Right cardiac atrium (tissue), 5 donors: ENCODE results near the gene TMEM101. TPM values are rescaled to one million over a fixed set of nuclear protein-coding genes. Genes with fewer than 3 reads are reported as not detected.
"Not testable (repeated sequence)": the region's sequence is repeated elsewhere in the genome, so short reads cannot be mapped to it uniquely, and the experiment has no call there.

Experiments
- ATAC-seq, 2 donors: fragments of 200-7000 bp; cut with Tn5 transposase; one replicate each; pipeline versions ENCODE4 v1.8.0 to v1.9.1; 2020; ENCODE audit warnings: moderate library complexity in 2 of 2, mild to moderate bottlenecking in 1 of 2
- DNase-seq, 3 donors: peaks; one replicate each; pipeline ENCODE4 v3.0.0-alpha.2; 2020
- H3K27ac ChIP-seq: one replicate; pipeline ENCODE4 v1.5.1; 2013; ENCODE audit warnings: mild to moderate bottlenecking, low read length, control low read depth, moderate library complexity
- H3K27me3 ChIP-seq: one replicate; pipeline ENCODE4 v1.6.1; 2013; ENCODE audit not compliant: control insufficient read depth, insufficient read depth
- H3K4me1 ChIP-seq: one replicate; pipeline ENCODE4 v1.6.1; 2013; ENCODE audit warnings: low read length; ENCODE audit not compliant: control insufficient read depth, insufficient read depth
- H3K4me3 ChIP-seq: one replicate; pipeline ENCODE4 v1.5.1; 2013; ENCODE audit warnings: low read length, control low read depth
- H3K9me3 ChIP-seq: one replicate; pipeline ENCODE4 v1.6.1; 2013; ENCODE audit warnings: low read length; ENCODE audit not compliant: control insufficient read depth
- whole genome bisulfite sequencing: extraction: QIAGEN DNeasy Blood & Tissue Kit; methylation state at CpG from one replicate; pipeline ENCODE4 v1.1.7; 2013; 5-methylcytosine and 5-hydroxymethylcytosine counted together
- intact Hi-C, 4 donors: fragments of 100-400 bp; cut with DNase I; formaldehyde crosslinking; loops; one replicate each; pipeline versions ENCODE4 v1.11.0 to v1.14.0; 2022 to 2023
- polyA plus RNA-seq: library from polyadenylated mRNA; stranded (reverse); fragments of 200-250 nt; gene quantifications from one replicate; pipeline ENCODE4 v1.2.3, GENCODE V29; 2013
- total RNA-seq, 4 donors: library from RNA; stranded (reverse); fragmentation: NEBNext Ultra II Directional; extraction: Animal tissue kit (Norgen Biotek cat#: 25700); gene quantifications; one replicate each; pipeline ENCODE4 v1.2.1, GENCODE V29; 2021
- donor health status: healthy with polysubstance abuse.
- donor health status: DM: no; HTN: yes; CAD: no.
- donor health status: DM: no; HTN: no; CAD: no.
- donor health status: DM: no; HTN: yes; CAD: no; lungs with severe emphysema.
- donor health status: DM: yes; HTN: yes; CAD: no.

The TMEM101 gene
- total and polyA plus RNA-seq, 5 donors, result 13.7 to 21.1 (median 19.8) TPM

DNA sequence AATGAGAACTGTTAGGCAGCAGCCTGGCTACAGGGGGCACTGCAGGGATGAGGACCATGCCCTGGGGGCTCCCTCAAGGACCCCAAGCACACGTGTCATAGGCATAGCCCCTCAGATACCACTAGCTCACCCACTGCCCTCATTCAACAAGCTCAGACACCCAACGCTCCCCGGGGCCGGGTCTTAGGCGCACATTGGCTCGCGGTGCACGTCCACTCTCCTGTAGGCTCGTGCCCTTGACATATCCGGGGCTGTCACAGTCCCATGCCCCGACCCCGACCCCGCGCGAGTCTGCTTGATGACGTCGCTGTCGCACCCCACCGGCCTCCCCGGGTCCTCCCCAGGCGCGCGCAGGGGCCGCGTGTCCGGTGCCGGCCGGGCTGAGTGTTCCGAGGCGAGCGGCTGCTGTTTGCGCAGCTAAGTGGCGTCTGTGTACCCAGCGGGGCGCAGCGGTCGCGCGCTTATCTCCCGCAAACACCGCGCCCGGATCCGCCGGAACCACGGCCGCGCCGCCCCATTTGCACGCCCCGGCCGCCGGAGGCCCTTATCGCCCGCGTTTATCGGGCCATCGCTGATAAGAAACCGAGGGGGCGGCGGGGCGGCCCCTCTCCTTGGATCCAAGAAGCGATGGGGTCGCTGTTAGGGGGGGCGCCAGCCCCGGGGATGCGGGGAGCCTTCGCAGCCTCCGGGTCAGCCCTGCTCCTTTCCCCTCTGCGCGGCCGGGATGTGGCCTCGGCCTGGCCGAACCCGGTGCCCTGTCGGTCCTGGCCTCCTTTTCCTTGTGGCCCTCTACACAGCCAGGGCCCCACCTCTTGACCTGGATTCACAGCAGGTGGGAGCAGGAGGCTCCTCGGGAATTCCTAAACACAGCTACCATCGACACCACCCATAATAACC is 31.0 kb downstream of the TMEM101 start:
- H3K4me3 ChIP-seq, result peak overlapping the region; percentile 35
- peaks cover 3% of the 10 kb centered on the region for H3K4me1 ChIP-seq
- DNase-seq, result peak in 1 of 3 donors; percentile 62
- intact Hi-C loops, result no loop called here
- H3K27me3 ChIP-seq, result no peaks in the 10 kb centered on the region
- H3K27ac ChIP-seq, result no peak overlapping the region
- no peaks in the 10 kb centered on the region for H3K9me3 ChIP-seq
- 3% methylated on average over 78 of the region's 78 CpGs for WGBS
- peak; percentile 75 to 81 for ATAC-seq

DNA sequence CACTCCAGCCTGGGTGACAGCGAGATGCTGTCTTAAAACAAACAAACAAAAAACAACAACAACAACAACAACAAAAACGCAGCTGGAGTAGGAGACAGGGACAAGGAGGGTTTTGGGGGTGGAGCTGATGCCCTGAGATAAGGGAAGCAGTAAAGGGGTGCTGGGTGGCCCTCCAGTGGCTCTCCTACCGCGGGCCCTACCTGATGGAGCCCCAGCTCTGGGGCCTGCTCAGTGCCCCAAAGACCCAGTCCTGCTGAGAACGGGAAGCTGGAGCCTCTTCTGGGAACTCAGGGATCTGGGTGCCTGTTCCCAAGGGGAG is 31.6 kb downstream of the TMEM101 start:
- Histone ChIP-seq H3K4me3 (no peak overlapping the region), H3K9me3 (no peaks in the 10 kb centered on the region), H3K4me1 (peaks cover 3% of the 10 kb centered on the region), H3K27ac (no peak overlapping the region), H3K27me3 (no peaks in the 10 kb centered on the region)
- no peak for ATAC-seq
- 30% methylated on average over 5 of the region's 5 CpGs for WGBS
- DNase-seq, result no peak
- intact Hi-C loops, result no loop called here

DNA sequence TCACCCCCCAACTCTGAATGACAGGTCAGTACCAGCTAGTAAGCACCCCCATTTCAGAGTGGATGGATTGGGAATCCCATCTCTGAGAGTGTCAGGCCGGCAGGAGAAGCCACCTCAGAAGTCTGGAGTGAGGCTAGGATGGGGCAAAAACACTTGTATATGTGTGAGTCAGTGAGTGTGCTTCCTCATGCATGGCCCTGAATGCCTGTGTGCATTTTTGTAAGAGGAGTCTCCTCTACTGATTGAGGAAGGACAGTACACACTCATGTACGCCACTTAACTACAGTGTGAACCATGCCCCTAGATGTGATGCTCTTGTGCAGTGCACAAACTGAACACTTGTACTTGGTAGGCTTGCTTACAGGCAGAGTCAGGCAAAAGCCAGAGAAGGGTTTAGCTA is 32.6 kb downstream of the TMEM101 start:
- intact Hi-C loops, result no loop called here
- ATAC-seq (no peak), DNase-seq (no peak)
- Histone ChIP-seq H3K27ac (no peak overlapping the region), H3K4me3 (no peak overlapping the region), H3K27me3 (no peaks in the 10 kb centered on the region), H3K9me3 (no peaks in the 10 kb centered on the region), H3K4me1 (peaks cover 3% of the 10 kb centered on the region)
- 77% methylated on average over 2 of the region's 2 CpGs for WGBS

DNA sequence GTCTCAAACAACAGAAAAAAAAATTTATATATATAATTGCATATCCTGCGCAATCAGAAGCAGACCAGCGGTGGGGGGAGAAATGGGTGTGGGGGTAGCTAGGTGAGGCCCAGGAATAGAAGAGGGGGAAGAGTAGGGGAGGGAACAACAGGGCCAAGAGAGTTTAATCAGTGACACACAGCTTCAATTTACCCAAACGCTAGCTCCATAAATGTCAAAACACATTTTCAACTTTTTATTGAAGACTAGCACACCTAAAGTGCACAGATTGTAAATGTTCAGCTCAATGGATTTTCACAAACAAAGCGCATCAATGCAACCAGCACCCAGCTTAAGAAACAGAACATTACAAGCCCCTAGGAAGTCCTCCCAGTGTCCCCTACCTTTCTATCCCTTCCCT is 35.1 kb downstream of the TMEM101 start:
- ATAC-seq, result no peak
- H3K4me3 ChIP-seq, result no peak overlapping the region
- intact Hi-C loops, result no loop called here
- WGBS, result 87% methylated on average over 4 of the region's 4 CpGs
- H3K27me3 ChIP-seq, result no peaks in the 10 kb centered on the region
- no peak overlapping the region for H3K27ac ChIP-seq
- H3K9me3 ChIP-seq, result no peaks in the 10 kb centered on the region
- DNase-seq, result no peak
- no peaks in the 10 kb centered on the region for H3K4me1 ChIP-seq

DNA sequence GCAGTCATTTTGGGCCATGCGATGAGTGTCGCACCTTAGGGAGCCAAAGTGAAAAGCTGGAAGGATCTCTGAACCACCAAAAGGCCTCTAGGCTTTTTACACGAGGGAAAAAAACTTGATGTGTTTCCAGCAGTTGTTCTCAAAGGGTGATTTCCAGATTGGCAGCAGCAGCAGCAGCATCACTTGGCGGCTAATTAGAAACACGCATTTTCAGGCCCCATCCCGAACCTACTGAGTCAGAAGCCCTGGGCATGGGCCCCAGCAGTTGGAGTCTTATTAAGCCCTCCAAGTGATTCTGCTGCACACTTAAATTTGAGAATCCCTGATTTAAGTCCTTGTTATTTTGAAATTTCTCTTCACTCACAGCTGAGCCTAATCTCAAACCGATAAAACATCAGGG is 35.8 kb downstream of the TMEM101 start:
- intact Hi-C loops, result no loop called here
- no peak for DNase-seq
- WGBS, result 73% methylated on average over 7 of the region's 7 CpGs

DNA sequence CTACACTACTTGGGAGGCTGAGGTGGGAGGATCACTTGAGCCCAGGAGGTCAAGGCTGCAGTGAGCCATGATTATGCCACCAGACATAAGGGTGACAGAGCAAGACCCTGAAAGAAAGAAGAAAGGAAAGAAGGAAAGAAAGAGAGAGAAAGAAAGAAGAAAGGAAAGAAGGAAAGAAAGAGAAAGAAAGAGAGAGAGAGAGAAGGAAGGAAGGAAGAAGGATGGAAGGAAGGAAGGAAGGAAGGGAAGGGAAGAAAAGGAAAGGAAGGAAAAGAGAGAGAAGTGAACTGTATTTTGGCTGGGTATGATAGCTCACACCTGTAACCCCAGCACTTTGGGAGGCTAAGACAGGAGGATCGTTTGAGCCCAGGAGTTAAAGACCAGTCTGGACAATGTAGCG is 36.7 kb downstream of the TMEM101 start:
- intact Hi-C loops, result no loop called here
- WGBS, result 81% methylated on average over 2 of the region's 2 CpGs
- Histone ChIP-seq H3K4me3 (no peak overlapping the region), H3K27me3 (no peaks in the 10 kb centered on the region), H3K27ac (no peak overlapping the region), H3K9me3 (no peaks in the 10 kb centered on the region), H3K4me1 (no peaks in the 10 kb centered on the region)
- DNase-seq, result no peak
- no peak for ATAC-seq

More for the DNA sequence above, 35.8 kb downstream of the TMEM101 start:
- no peak for ATAC-seq
- H3K4me1 ChIP-seq, result no peaks in the 10 kb centered on the region
- H3K27me3 ChIP-seq, result no peaks in the 10 kb centered on the region
- H3K4me3 ChIP-seq, result no peak overlapping the region
- no peak overlapping the region for H3K27ac ChIP-seq
- H3K9me3 ChIP-seq, result no peaks in the 10 kb centered on the region

DNA sequence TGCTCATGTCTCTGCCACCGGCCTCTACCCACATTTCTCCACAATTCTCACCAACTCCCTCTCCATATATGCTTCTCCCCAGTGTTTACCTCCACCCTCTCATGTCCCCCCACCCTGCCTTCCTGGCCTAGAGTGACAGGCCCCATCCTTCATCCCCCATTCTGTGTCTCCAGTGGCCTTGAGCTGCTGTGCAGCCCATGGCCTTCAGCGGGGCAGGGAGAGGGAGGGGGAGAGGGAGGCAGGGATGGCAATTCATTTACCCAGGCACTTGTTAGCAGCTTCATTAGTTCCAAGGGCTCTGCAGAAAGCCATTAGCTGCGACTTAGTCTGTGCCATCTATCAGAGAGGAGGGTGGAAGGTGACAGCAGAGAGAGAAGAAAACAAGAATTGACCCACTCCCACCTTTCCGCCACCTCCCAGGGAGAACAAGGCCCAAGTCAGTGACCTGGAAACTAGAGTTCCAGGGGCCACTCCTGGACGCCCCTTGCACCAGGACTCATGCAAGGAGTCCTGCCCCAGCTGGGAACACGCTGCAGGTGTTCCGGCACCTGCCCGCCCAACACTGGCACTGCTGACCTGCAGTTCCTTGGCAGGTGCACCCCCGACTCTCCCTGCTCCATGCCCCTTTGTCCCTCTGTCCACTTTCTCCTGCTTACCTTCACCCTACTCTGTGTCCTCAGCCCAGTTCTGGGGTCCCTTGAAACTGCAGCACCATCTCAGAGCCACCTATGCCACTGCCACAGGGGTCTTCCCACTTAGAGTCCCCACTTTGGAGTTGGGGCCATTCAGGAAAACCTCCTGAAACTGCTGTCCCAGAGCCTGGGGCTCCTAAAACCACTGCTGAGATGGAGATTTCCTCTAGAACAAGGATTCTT is 37.6 kb downstream of the TMEM101 start:
- ATAC-seq (no peak), DNase-seq (no peak)
- WGBS, result 72% methylated on average over 9 of the region's 9 CpGs
- Histone ChIP-seq H3K27me3 (no peaks in the 10 kb centered on the region), H3K4me1 (no peaks in the 10 kb centered on the region), H3K4me3 (no peak overlapping the region), H3K27ac (no peak overlapping the region), H3K9me3 (no peaks in the 10 kb centered on the region)
- intact Hi-C loops, result no loop called here

DNA sequence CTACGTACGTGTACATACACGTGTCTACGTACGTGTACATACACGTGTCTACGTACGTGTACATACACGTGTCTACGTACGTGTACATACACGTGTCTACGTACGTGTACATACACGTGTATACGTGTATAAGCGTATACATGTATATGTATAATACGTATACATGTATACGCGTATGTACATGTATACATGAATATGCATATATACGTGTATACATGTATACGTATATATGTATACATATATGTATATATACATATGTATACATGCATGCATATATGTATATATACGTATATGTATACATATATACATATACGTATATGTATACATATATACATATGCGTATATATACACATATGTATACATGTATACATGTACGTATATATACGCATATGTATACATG is 38.9 kb downstream of the TMEM101 start:
- H3K4me1 ChIP-seq, result no peaks in the 10 kb centered on the region
- H3K27ac ChIP-seq, result no peak overlapping the region
- no peaks in the 10 kb centered on the region for H3K9me3 ChIP-seq
- no peaks in the 10 kb centered on the region for H3K27me3 ChIP-seq
- no peak for ATAC-seq
- no peak overlapping the region for H3K4me3 ChIP-seq
- intact Hi-C loops, result no loop called here
- DNase-seq, result no peak
- whole genome bisulfite sequencing, result 89% methylated on average over 22 of the region's 27 CpGs

DNA sequence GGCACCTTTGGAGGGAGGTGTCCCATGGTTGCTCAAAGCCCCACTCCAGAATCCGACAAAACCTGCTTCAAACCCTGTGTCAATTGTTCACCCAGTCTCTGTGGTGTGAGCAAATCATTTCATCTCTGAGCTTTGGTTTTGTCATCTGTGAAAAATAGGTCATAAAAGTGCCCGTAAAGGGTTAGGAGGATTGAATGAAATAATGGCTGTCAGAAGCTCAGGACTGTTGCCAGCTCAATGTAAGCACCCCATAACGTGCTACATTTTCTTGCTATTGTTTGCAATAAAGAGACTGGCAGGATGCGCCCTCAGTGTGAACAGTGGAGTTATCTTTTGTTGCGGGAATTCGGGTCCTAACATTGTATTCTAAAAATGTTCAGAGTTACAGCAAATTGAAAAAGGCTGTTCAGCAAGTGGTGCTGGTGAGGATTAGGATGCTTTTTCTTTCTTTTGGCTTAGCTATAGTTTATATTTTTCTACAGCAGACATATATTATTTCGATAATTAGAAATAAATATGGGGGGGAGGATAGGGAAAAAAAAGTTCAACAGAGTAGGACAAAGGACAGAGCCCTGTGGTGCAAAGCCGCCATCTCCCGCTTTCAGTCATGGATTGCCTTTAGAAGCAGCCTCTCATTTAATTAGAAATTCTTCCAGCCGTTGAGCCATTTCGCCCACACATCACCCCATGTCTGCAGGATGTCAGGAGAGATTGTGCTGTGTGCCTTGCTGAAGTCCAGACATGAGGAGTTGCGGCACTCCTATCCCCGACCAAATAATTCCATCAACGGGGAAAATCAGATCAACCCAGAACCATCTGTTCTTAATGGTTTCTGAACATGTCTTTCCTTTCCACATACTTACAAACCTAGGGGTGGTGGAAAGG is 40.1 kb downstream of the TMEM101 start:
- H3K9me3 ChIP-seq, result no peaks in the 10 kb centered on the region
- 56% methylated on average over 14 of the region's 14 CpGs for WGBS
- H3K27me3 ChIP-seq, result no peaks in the 10 kb centered on the region
- DNase-seq (no peak), ATAC-seq (no peak)
- H3K4me3 ChIP-seq, result no peak overlapping the region
- H3K27ac ChIP-seq, result no peak overlapping the region
- intact Hi-C loops, result no loop called here
- no peaks in the 10 kb centered on the region for H3K4me1 ChIP-seq

DNA sequence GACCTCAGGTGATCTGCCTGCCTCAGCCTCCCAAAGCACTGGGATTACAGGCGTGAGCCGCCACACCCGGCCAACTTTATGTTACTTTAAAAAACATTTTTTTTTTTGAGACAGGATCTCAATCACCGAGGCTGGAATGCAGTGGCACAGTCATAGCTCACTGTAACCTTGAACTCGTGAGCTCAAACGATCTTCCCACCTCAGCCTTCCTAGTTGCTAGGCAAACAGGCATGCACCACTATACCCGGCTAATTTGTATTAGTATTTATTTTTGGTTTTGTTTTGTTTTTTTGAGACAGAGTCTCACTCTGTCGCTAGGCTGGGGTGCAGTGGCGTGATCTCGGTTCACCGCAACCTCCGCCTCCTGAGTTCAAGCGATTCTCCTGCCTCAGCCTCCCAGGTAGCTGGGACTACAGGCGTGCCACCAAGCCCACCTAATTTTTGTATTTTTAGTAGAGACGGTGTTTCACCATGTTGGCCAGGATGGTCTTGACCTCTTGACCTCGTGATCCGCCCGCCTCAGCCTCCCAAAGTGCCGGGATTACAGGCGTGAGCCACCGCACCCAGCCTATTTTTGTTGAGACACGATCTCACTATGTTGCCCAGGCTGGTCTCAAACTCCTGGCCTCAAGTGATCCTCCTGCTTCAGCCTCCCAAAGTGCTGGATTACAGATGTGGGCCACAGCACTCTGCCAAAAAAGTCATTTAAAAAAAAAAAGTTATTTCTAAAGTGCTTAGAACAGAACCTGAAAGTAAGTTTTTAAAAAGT is 42.1 kb downstream of the TMEM101 start:
- ATAC-seq, H3K27me3 ChIP-seq, H3K27ac ChIP-seq, intact Hi-C loops, H3K4me3 ChIP-seq, H3K9me3 ChIP-seq, DNase-seq, H3K4me1 ChIP-seq: not testable (repeated sequence)
- 90% methylated on average over 22 of the region's 22 CpGs for WGBS
